Transverse colon (tissue), 4 donors: ENCODE measurements around the gene CHMP4B. TPM values are rescaled to one million over a fixed set of nuclear protein-coding genes. Genes with fewer than 3 reads are reported as not detected.
A peak's percentile ranks its signal among the peaks of the same experiment; 100 is the strongest.

ENCODE experiments used
- DNase-seq: peaks from one replicate; pipeline ENCODE4 v3.0.0-alpha.2; 2019
- H3K27ac ChIP-seq, 4 donors: fragments of 200-600 bp; sonication (generic); 2 replicates each; pipeline ENCODE4 v1.5.1; 2016 to 2018; ENCODE audit warnings: inconsistent platforms in 4 of 4
- H3K27me3 ChIP-seq: fragments of 200-600 bp; sonication (generic); 2 replicates; pipeline ENCODE4 v1.5.1; 2017; ENCODE audit warnings: inconsistent platforms
- H3K36me3 ChIP-seq, 4 donors: fragments of 200-600 bp; sonication (generic); 2 replicates each; pipeline ENCODE4 v1.5.1; 2017 to 2019; ENCODE audit warnings: inconsistent platforms in 4 of 4
- H3K4me1 ChIP-seq, 4 donors: fragments of 200-600 bp; sonication (generic); 2 replicates each; pipeline ENCODE4 v1.5.1; 2017 to 2020; ENCODE audit warnings: inconsistent platforms in 4 of 4
- H3K4me3 ChIP-seq, 4 donors: fragments of 200-600 bp; sonication (generic); 1 replicate in 1 of 4; 2 replicates in 3 of 4; pipeline versions ENCODE4 v1.5.1 to v1.6.1; 2017 to 2019; ENCODE audit warnings: inconsistent platforms in 4 of 4
- H3K9me3 ChIP-seq, 2 donors: fragments of 200-600 bp; sonication (generic); 2 replicates each; pipeline ENCODE4 v1.5.1; 2017 to 2019; ENCODE audit warnings: inconsistent platforms in 2 of 2
- EP300 ChIP-seq: sonication (generic); formaldehyde crosslinking; IDR thresholded peaks from one replicate; pipeline ENCODE4 v1.6.1; 2017; ENCODE audit warnings: antibody characterized with exemption, low read depth
- POLR2A ChIP-seq: fragments of 450-650 bp; IDR thresholded peaks from one replicate; pipeline ENCODE4 v1.6.1; 2016; ENCODE audit warnings: antibody characterized with exemption, mild to moderate bottlenecking, moderate library complexity
- POLR2AphosphoS5 ChIP-seq, 3 donors: sonication (generic); formaldehyde crosslinking; IDR thresholded peaks; one replicate each; pipeline ENCODE4 v1.6.1; 2016; ENCODE audit warnings: antibody characterized with exemption in 3 of 3
- WGBS, 2 donors: methylation state at CpG; one replicate each; pipeline ENCODE4 v1.1.5; 2018; ENCODE audit warnings: low coverage in 1 of 2; 5-methylcytosine and 5-hydroxymethylcytosine counted together
- in situ Hi-C, 4 donors: fragments of 200-750 bp; cut with MboI; loops; one replicate each; pipeline versions ENCODE4 v1.15.0 to v1.15.1; 2017; ENCODE audit warnings: low sequenced_read_pairs in 3 of 4, low pct_ligation_motif_present in 1 of 4, low pct_unique_long_range_greater_than_20kb in 1 of 4
- intact Hi-C: fragments of 100-400 bp; cut with DNase I; formaldehyde crosslinking; loops from one replicate; pipeline ENCODE4 v1.15.1; 2023; ENCODE audit warnings: low total_unique reads
- total RNA-seq, 4 donors: library from RNA; depleted of rRNA; stranded (reverse); fragments of >200 nt; gene quantifications; one replicate each; pipeline ENCODE4 v1.1.0, GENCODE V29; 2016
- TF ChIP-seq, protein P1 (sequence below), 5 experiments: fragments of 200-600 bp in 3 of 5; fragments of 450-650 bp in 2 of 5; sonication (generic) in 3 of 5; IDR thresholded peaks; 1 replicate in 2 of 5; 2 replicates in 3 of 5; pipeline ENCODE4 v1.5.1; 2016 to 2017; ENCODE audit warnings: antibody characterized with exemption in 5 of 5, inconsistent platforms in 3 of 5, mild to moderate bottlenecking in 2 of 5, moderate library complexity in 1 of 5

The CHMP4B gene
- total RNA-seq, 4 donors from 2014 or later = 182 to 263 (median 213) TPM

DNA sequence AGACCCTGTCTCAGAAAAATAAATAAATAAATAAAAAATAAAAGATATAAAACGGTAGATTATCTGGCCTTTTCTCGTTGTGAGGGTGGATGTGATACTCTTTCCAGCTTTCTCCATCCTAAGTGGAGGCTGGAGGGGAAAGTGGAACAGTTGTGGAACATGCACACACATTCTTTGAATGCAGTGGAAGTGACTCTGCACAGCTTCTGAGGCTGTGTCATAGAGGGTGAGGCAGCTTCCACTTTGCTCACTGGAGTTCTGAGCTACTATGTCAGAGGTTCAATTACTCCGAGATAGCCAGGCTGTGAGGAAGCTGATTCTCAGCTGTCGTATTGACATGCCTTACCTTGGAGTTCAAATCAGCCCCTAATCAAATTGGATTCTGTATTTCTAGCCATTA, 82.2 kb downstream of the CHMP4B start:
- TF ChIP-seq, protein P1, sequence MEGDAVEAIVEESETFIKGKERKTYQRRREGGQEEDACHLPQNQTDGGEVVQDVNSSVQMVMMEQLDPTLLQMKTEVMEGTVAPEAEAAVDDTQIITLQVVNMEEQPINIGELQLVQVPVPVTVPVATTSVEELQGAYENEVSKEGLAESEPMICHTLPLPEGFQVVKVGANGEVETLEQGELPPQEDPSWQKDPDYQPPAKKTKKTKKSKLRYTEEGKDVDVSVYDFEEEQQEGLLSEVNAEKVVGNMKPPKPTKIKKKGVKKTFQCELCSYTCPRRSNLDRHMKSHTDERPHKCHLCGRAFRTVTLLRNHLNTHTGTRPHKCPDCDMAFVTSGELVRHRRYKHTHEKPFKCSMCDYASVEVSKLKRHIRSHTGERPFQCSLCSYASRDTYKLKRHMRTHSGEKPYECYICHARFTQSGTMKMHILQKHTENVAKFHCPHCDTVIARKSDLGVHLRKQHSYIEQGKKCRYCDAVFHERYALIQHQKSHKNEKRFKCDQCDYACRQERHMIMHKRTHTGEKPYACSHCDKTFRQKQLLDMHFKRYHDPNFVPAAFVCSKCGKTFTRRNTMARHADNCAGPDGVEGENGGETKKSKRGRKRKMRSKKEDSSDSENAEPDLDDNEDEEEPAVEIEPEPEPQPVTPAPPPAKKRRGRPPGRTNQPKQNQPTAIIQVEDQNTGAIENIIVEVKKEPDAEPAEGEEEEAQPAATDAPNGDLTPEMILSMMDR (IDR thresholded peaks at IDR 0.05) = no peak
- no peak for TF ChIP-seq EP300
- TF ChIP-seq POLR2A = no peak
- TF ChIP-seq POLR2AphosphoS5 (IDR thresholded peaks at IDR 0.05) = no peak
- Histone ChIP-seq H3K27ac (no peak overlapping the region), H3K4me1 (no peaks in the 10 kb centered on the region), H3K9me3 (no peaks in the 10 kb centered on the region), H3K27me3 (no peaks in the 10 kb centered on the region), H3K36me3 (no peaks in the 10 kb centered on the region), H3K4me3 (no peak overlapping the region)
- DNase-seq = no peak
- intact Hi-C loops = no loop called here
- WGBS, 2 donors = 52 to 79% methylated on average over 2 to 4 of the region's 4 CpGs
- in situ Hi-C loops = no loop called here

DNA sequence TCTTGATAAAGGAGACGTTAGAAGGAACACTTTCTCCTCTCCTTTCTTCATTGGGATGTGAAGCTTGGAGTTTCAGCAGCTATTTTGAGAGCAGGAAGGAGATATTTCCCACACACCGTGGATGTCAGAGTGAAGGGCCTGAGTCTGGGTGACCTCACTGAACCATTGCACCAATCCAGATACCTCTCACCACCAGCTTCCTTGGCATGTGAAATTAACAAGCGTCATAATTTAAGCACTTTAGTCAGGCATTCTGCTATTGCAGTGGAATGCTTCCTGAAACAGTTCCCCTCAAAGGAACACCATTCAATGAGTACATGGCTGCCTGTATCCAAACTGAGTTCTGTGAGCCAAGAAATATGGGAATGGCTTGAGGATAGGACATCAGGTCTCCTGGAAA, 83.7 kb downstream of the CHMP4B start:
- in situ Hi-C loops (no loop called here), intact Hi-C loops (no loop called here)
- Histone ChIP-seq H3K4me3 (no peak overlapping the region), H3K36me3 (no peaks in the 10 kb centered on the region), H3K27me3 (no peaks in the 10 kb centered on the region), H3K9me3 (no peaks in the 10 kb centered on the region), H3K27ac (no peak overlapping the region), H3K4me1 (no peaks in the 10 kb centered on the region)
- TF ChIP-seq EP300 (no peak), POLR2A (no peak), POLR2AphosphoS5 (IDR thresholded peaks at IDR 0.05) (peak in 1 of 3 donors; percentile 54)
- no peak for DNase-seq
- 45 to 64% methylated on average over 2 to 3 of the region's 3 CpGs for WGBS, 2 donors

DNA sequence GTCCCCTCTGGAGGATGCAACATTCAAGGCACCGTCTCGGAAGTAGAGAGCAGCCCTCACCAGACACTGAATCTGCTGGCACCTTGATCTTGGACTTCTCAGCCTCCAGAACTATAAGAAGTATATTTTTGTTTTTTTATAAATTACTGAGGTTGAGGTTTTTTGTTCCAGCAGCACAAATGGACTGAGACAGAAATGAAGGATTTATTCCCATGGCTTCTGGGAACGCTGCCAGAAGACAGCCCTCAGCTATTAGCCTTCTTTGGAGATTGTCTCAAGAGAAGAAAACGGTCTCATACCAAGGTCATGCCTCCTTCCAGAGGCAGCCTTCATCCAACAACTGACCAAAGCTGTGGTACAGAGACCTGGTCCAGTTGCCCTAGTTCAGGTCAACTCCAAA, 85.4 kb downstream of the CHMP4B start:
- intact Hi-C loops = no loop called here
- H3K4me3 ChIP-seq = no peak overlapping the region
- H3K27me3 ChIP-seq = no peaks in the 10 kb centered on the region
- H3K4me1 ChIP-seq = no peaks in the 10 kb centered on the region
- 55% methylated on average over 4 of the region's 4 CpGs; no CpG with 5 or more reads in 1 of the 2 donors for WGBS, 2 donors
- TF ChIP-seq, protein P1 (IDR thresholded peaks at IDR 0.05) = no peak
- TF ChIP-seq EP300 (no peak), POLR2AphosphoS5 (IDR thresholded peaks at IDR 0.05) (no peak), POLR2A (no peak)
- no peaks in the 10 kb centered on the region for H3K36me3 ChIP-seq
- H3K9me3 ChIP-seq = no peaks in the 10 kb centered on the region
- H3K27ac ChIP-seq = no peak overlapping the region
- DNase-seq = no peak
- in situ Hi-C loops = no loop called here

GRCh38 chr20:33897313-33897912, 86.3 kb downstream of the CHMP4B start:
- no peaks in the 10 kb centered on the region for H3K27me3 ChIP-seq
- no peak for DNase-seq
- H3K36me3 ChIP-seq = no peaks in the 10 kb centered on the region
- no peak overlapping the region for H3K4me3 ChIP-seq
- no peaks in the 10 kb centered on the region for H3K4me1 ChIP-seq
- in situ Hi-C loops (no loop called here), intact Hi-C loops (no loop called here)
- H3K27ac ChIP-seq = no peak overlapping the region
- no peaks in the 10 kb centered on the region for H3K9me3 ChIP-seq
- WGBS, 2 donors = 78% methylated on average over 8 of the region's 8 CpGs; no CpG with 5 or more reads in 1 of the 2 donors
- TF ChIP-seq POLR2AphosphoS5 (IDR thresholded peaks at IDR 0.05) (no peak), EP300 (no peak), POLR2A (no peak)
- TF ChIP-seq, protein P1 (IDR thresholded peaks at IDR 0.05) = peak in 1 of 5 experiments; percentile 13

DNA sequence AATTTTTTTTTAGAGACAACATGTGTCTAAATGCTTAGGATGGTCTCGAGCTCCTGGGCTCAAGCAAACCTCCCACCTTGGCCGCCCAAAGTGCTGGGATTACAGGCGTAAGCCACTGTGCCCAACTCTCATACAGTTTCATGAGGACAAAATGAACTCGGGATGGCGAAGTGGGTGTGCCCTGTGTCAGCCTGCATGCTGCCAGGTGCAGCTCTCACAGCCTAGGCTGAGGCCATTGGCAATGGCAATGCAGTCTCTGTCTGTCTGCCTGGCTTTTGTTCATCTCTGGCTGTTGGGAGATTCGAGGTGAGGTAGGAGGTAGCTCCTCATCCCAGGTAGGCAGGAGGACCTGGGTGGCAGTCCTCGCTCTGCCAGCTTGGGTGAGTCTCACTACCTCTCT, 88.0 kb downstream of the CHMP4B start:
- 69% methylated on average over 7 of the region's 7 CpGs; no CpG with 5 or more reads in 1 of the 2 donors for WGBS, 2 donors
- TF ChIP-seq POLR2AphosphoS5 (IDR thresholded peaks at IDR 0.05) (no peak), EP300 (no peak), POLR2A (no peak)
- TF ChIP-seq, protein P1 (IDR thresholded peaks at IDR 0.05) = no peak

More for the DNA sequence above, 88.0 kb downstream of the CHMP4B start:
- H3K27ac ChIP-seq = no peak overlapping the region
- intact Hi-C loops (no loop called here), in situ Hi-C loops (no loop called here)
- no peak overlapping the region for H3K4me3 ChIP-seq
- DNase-seq = no peak
- no peaks in the 10 kb centered on the region for H3K4me1 ChIP-seq
- H3K27me3 ChIP-seq = no peaks in the 10 kb centered on the region
- H3K9me3 ChIP-seq = no peaks in the 10 kb centered on the region
- no peaks in the 10 kb centered on the region for H3K36me3 ChIP-seq
